Liver (tissue), 10 donors: ENCODE data around the gene MDC1. TPM values are rescaled to one million over a fixed set of nuclear protein-coding genes. Genes with fewer than 3 reads are reported as not detected.
A peak's percentile ranks its signal among the peaks of the same experiment; 100 is the strongest.

Experiments used
- DNase-seq: peaks from one replicate; pipeline ENCODE4 v3.0.0-alpha.2; 2017; ENCODE audit warnings: low spot score
- H3K27ac ChIP-seq, 2 donors: one replicate each; pipeline ENCODE4 v1.7.0; 2013; ENCODE audit warnings: inconsistent platforms in 2 of 2, low read length in 2 of 2, control low read depth in 1 of 2, low read depth in 1 of 2, mild to moderate bottlenecking in 1 of 2
- H3K27me3 ChIP-seq, 4 donors: one replicate each; pipeline versions ENCODE4 v1.6.1 to v1.7.0; 2013; ENCODE audit warnings: low read length in 3 of 4, inconsistent platforms in 1 of 4, mild to moderate bottlenecking in 1 of 4, moderate library complexity in 1 of 4; ENCODE audit not compliant: control insufficient read depth in 4 of 4, insufficient read depth in 4 of 4
- H3K36me3 ChIP-seq, 4 donors: one replicate each; pipeline versions ENCODE4 v1.6.1 to v1.7.0; 2013; ENCODE audit warnings: low read length in 3 of 4, mild to moderate bottlenecking in 3 of 4, low read depth in 1 of 4, moderate library complexity in 1 of 4; ENCODE audit not compliant: control insufficient read depth in 4 of 4, insufficient read depth in 3 of 4
- H3K4me1 ChIP-seq, 4 donors: one replicate each; pipeline versions ENCODE4 v1.6.1 to v1.7.0; 2013; ENCODE audit warnings: low read length in 3 of 4, mild to moderate bottlenecking in 3 of 4, moderate library complexity in 1 of 4; ENCODE audit not compliant: control insufficient read depth in 4 of 4, insufficient read depth in 4 of 4
- H3K4me3 ChIP-seq, 3 donors: one replicate each; pipeline versions ENCODE4 v1.6.1 to v1.7.0; 2013; ENCODE audit warnings: low read length in 3 of 3, control low read depth in 1 of 3, low read depth in 1 of 3, mild to moderate bottlenecking in 1 of 3
- H3K9ac ChIP-seq, 2 donors: one replicate each; pipeline ENCODE4 v1.7.0; 2013; ENCODE audit warnings: low read length in 2 of 2, mild to moderate bottlenecking in 2 of 2, moderate library complexity in 2 of 2, control low read depth in 1 of 2, low read depth in 1 of 2
- H3K9me3 ChIP-seq, 4 donors: one replicate each; pipeline versions ENCODE4 v1.6.1 to v1.7.0; 2013; ENCODE audit warnings: low read length in 3 of 4; ENCODE audit not compliant: control insufficient read depth in 4 of 4
- ATF3 ChIP-seq: IDR thresholded peaks from 2 replicates; pipeline ENCODE4 v1.6.1; 2016; ENCODE audit warnings: antibody characterized with exemption
- CTCF ChIP-seq: fragments of 150-350 bp; IDR thresholded peaks from 2 replicates; pipeline ENCODE4 v1.5.1; 2017; ENCODE audit warnings: improper control_type of control experiment, low read depth, low read length; ENCODE audit not compliant: missing input control
- EGR1 ChIP-seq, 2 donors: IDR thresholded peaks; 2 replicates each; pipeline ENCODE4 v1.6.1; 2016 to 2018; ENCODE audit warnings: antibody characterized with exemption in 2 of 2, low read depth in 2 of 2
- FOXA2 ChIP-seq: IDR thresholded peaks from 2 replicates; pipeline ENCODE4 v1.6.1; 2016; ENCODE audit warnings: antibody characterized with exemption
- GABPA ChIP-seq, 2 donors: IDR thresholded peaks in 1 of 2; conservative IDR thresholded peaks in 1 of 2; 2 replicates each; pipeline ENCODE4 v1.6.1; 2016; ENCODE audit warnings: antibody characterized with exemption in 2 of 2, mild to moderate bottlenecking in 1 of 2, moderate library complexity in 1 of 2
- HNF4A ChIP-seq, 2 donors: conservative IDR thresholded peaks; 2 replicates each; pipeline ENCODE4 v1.6.1; 2016; ENCODE audit warnings: antibody characterized with exemption in 2 of 2, mild to moderate bottlenecking in 2 of 2
- HNF4G ChIP-seq: IDR thresholded peaks from 2 replicates; pipeline ENCODE4 v1.6.1; 2016; ENCODE audit warnings: antibody characterized with exemption
- JUND ChIP-seq, 2 donors: IDR thresholded peaks; 2 replicates each; pipeline ENCODE4 v1.6.1; 2016; ENCODE audit warnings: antibody characterized with exemption in 2 of 2
- MAX ChIP-seq: IDR thresholded peaks from 2 replicates; pipeline ENCODE4 v1.6.1; 2016; ENCODE audit warnings: antibody characterized with exemption
- NR2F2 ChIP-seq: IDR thresholded peaks from 2 replicates; pipeline ENCODE4 v1.6.1; 2016; ENCODE audit warnings: antibody characterized with exemption
- RAD21 ChIP-seq, 2 donors: IDR thresholded peaks; 2 replicates each; pipeline ENCODE4 v1.6.1; 2016; ENCODE audit warnings: antibody characterized with exemption in 2 of 2, mild to moderate bottlenecking in 2 of 2
- RXRA ChIP-seq, 2 donors: IDR thresholded peaks; 2 replicates each; pipeline ENCODE4 v1.6.1; 2017 to 2018; ENCODE audit warnings: antibody characterized with exemption in 2 of 2, mild to moderate bottlenecking in 1 of 2
- SP1 ChIP-seq: IDR thresholded peaks from 2 replicates; pipeline ENCODE4 v1.6.1; 2018; ENCODE audit warnings: antibody characterized with exemption, mild to moderate bottlenecking
- YY1 ChIP-seq: IDR thresholded peaks from 2 replicates; pipeline ENCODE4 v1.6.1; 2016; ENCODE audit warnings: antibody characterized with exemption, mild to moderate bottlenecking
- WGBS: extraction: QIAGEN DNeasy Blood & Tissue Kit; methylation state at CpG from one replicate; pipeline ENCODE4 v1.1.7; 2013; 5-methylcytosine and 5-hydroxymethylcytosine counted together
- polyA plus RNA-seq, 2 donors: library from polyadenylated mRNA; stranded (reverse) in 1 of 2; unstranded in 1 of 2; fragments of 200-250 nt in 1 of 2; fragments of >200 nt in 1 of 2; fragmentation: Nextera tagmentation in 1 of 2; extraction: Ambion mirVana in 1 of 2; gene quantifications; one replicate each; pipeline versions ENCODE4 v1.2.1 to v1.2.3, GENCODE V29; 2013 to 2015
- small RNA-seq: library from RNA; depleted of rRNA; stranded (forward); fragments of <200 nt; gene quantifications from one replicate; pipeline ENCODE3, GENCODE V24; 2014
- total RNA-seq, 2 donors: library from RNA; depleted of rRNA; stranded (reverse); fragments of >200 nt; gene quantifications; one replicate each; pipeline ENCODE4 v1.2.3, GENCODE V29; 2014
- donor health status: healthy.
- donor health status: healthy.
- donor health status: healthy.
- donor health status: healthy.
- donor health status: healthy.

Gene MDC1
- total and polyA plus RNA-seq, 4 donors = 5.9 to 15.5 (median 8.4) TPM

- H3K36me3 ChIP-seq = peaks cover 16 to 76% (median 60%) of the 10 kb centered on the region in 4 donors
- no peak overlapping the region for H3K9ac ChIP-seq
- no peaks in the 10 kb centered on the region for H3K9me3 ChIP-seq
- H3K27ac ChIP-seq = no peak overlapping the region
- DNase-seq = no peak
- H3K4me3 ChIP-seq = no peak overlapping the region
- 96% methylated on average over 3 of the region's 3 CpGs for WGBS
- peaks cover 0 to 8% (median 3%) of the 10 kb centered on the region in 4 donors for H3K4me1 ChIP-seq
- no peaks in the 10 kb centered on the region for H3K27me3 ChIP-seq
- TF ChIP-seq GABPA (IDR thresholded peaks at IDR 0.05 in 1 of 2, conservative IDR thresholded peaks at IDR 0.05 in 1 of 2) (no peak), RAD21 (IDR thresholded peaks at IDR 0.05) (no peak), FOXA2 (no peak), SP1 (no peak), RXRA (IDR thresholded peaks at IDR 0.05) (no peak), NR2F2 (no peak), ATF3 (no peak), JUND (IDR thresholded peaks at IDR 0.05) (no peak), HNF4G (no peak), CTCF (no peak)
Measured at GRCh38 chr6:30655743-30656094, 61.4 kb downstream of the MDC1 start.

GRCh38 chr6:30654798-30655742, 62.0 kb downstream of the MDC1 start:
- Histone ChIP-seq H3K27ac (no peak overlapping the region), H3K36me3 (peaks cover 16 to 74% (median 56%) of the 10 kb centered on the region in 4 donors), H3K9me3 (no peaks in the 10 kb centered on the region), H3K4me3 (no peak overlapping the region), H3K27me3 (no peaks in the 10 kb centered on the region), H3K9ac (no peak overlapping the region), H3K4me1 (peaks cover 0 to 8% (median 3%) of the 10 kb centered on the region in 4 donors)
- DNase-seq = no peak
- TF ChIP-seq HNF4A (conservative IDR thresholded peaks at IDR 0.05) = peak; percentile 19 to 29
- TF ChIP-seq RAD21 (IDR thresholded peaks at IDR 0.05) = no peak
- no peak for TF ChIP-seq EGR1 (IDR thresholded peaks at IDR 0.05; ENCODE audit: low read depth in 2 of 2)
- no peak for TF ChIP-seq YY1
- TF ChIP-seq MAX = no peak
- 72% methylated on average over 19 of the region's 19 CpGs for WGBS

GRCh38 chr6:30651143-30651542, 65.9 kb downstream of the MDC1 start:
- Histone ChIP-seq H3K36me3 (peaks cover 4 to 46% (median 37%) of the 10 kb centered on the region in 4 donors), H3K4me3 (no peak overlapping the region), H3K9me3 (no peaks in the 10 kb centered on the region), H3K27ac (no peak overlapping the region), H3K27me3 (no peaks in the 10 kb centered on the region), H3K4me1 (peaks cover 2 to 22% (median 15%) of the 10 kb centered on the region in 4 donors), H3K9ac (no peak overlapping the region)
- no peak for TF ChIP-seq HNF4A (conservative IDR thresholded peaks at IDR 0.05)
- no peak for TF ChIP-seq JUND (IDR thresholded peaks at IDR 0.05)
- no peak for TF ChIP-seq RAD21 (IDR thresholded peaks at IDR 0.05)
- no peak for TF ChIP-seq RXRA (IDR thresholded peaks at IDR 0.05)
- no peak for TF ChIP-seq MAX
- WGBS = 94% methylated on average over 12 of the region's 12 CpGs
- DNase-seq = no peak

Small RNAs within 50 kb of the gene (small RNA-seq; reads per million reads assigned to genes)
- not detected for gene RF00019
- not detected for gene RN7SL353P

Other genes starting within 250 kb of the MDC1 start
- 100 to 1,000 TPM; 133 to 236 TPM for gene HLA-E, start 227.8 kb downstream of the MDC1 start, total RNA-seq
- gene HLA-E, start 227.8 kb downstream of the MDC1 start, polyA plus RNA-seq = 100 to 1,000 TPM; 177 to 258 TPM
- gene GNL1, start 160.8 kb downstream of the MDC1 start, total RNA-seq = 10 to 100 TPM; 12.3 to 14.0 TPM
- 10 to 100 TPM; 10.1 to 18.2 TPM for gene GNL1, start 160.8 kb downstream of the MDC1 start, polyA plus RNA-seq
- gene PRR3, start 160.0 kb downstream of the MDC1 start, total RNA-seq = 1 to 10 TPM; 2.1 to 2.3 TPM
- 1 to 10 TPM; 2.5 to 3.2 TPM for gene PRR3, start 160.0 kb downstream of the MDC1 start, polyA plus RNA-seq
- 10 to 100 TPM; 20.4 to 33.9 TPM for gene ABCF1, start 145.8 kb downstream of the MDC1 start, total RNA-seq
- gene ABCF1, start 145.8 kb downstream of the MDC1 start, polyA plus RNA-seq = 10 to 100 TPM; 25.0 to 27.2 TPM
- gene PPP1R10, start 100.0 kb downstream of the MDC1 start, total RNA-seq = 10 to 100 TPM; 11.1 to 21.1 TPM
- 10 to 100 TPM; 14.1 to 14.2 TPM for gene PPP1R10, start 100.0 kb downstream of the MDC1 start, polyA plus RNA-seq
- 10 to 100 TPM; 50.5 to 58.6 TPM for gene MRPS18B, start 99.4 kb downstream of the MDC1 start, total RNA-seq
- gene MRPS18B, start 99.4 kb downstream of the MDC1 start, polyA plus RNA-seq = 10 to 100 TPM; 80.2 to 81.9 TPM
- gene ATAT1, start 90.4 kb downstream of the MDC1 start, total RNA-seq = 1 to 10 TPM; 2.1 to 3.3 TPM
- 1 to 10 TPM; 2.6 to 5.4 TPM for gene ATAT1, start 90.4 kb downstream of the MDC1 start, polyA plus RNA-seq
- gene C6orf136, start 70.1 kb downstream of the MDC1 start, total RNA-seq = 1 to 10 TPM; 2.0 to 8.9 TPM
- gene C6orf136, start 70.1 kb downstream of the MDC1 start, polyA plus RNA-seq = 10 to 100 TPM; 10.8 to 12.0 TPM
- 10 to 100 TPM; 20.6 to 23.9 TPM for gene DHX16, start 44.3 kb downstream of the MDC1 start, total RNA-seq
- 10 to 100 TPM; 10.1 to 14.2 TPM for gene DHX16, start 44.3 kb downstream of the MDC1 start, polyA plus RNA-seq
- gene PPP1R18, start 30.6 kb downstream of the MDC1 start, total RNA-seq = 10 to 100 TPM; 11.4 to 11.5 TPM
- gene PPP1R18, start 30.6 kb downstream of the MDC1 start, polyA plus RNA-seq = 10 to 100 TPM in 1 of 2 donors, 1 to 10 TPM in 1; 7.4 to 17.4 TPM
- gene NRM, start 26.3 kb downstream of the MDC1 start, total RNA-seq = 1 to 10 TPM in 1 of 2 donors, under 1 TPM in 1; 0.59 to 2.3 TPM
- 1 to 10 TPM; 2.4 to 3.3 TPM for gene NRM, start 26.3 kb downstream of the MDC1 start, polyA plus RNA-seq
- 100 to 1,000 TPM; 197 to 533 TPM for gene TUBB, start 3.1 kb upstream of the MDC1 start, total RNA-seq
- gene TUBB, start 3.1 kb upstream of the MDC1 start, polyA plus RNA-seq = 100 to 1,000 TPM; 115 to 224 TPM
- 10 to 100 TPM; 38.6 to 60.5 TPM for gene FLOT1, start 25.4 kb upstream of the MDC1 start, total RNA-seq
- gene FLOT1, start 25.4 kb upstream of the MDC1 start, polyA plus RNA-seq = 10 to 100 TPM; 58.4 to 99.8 TPM
- gene IER3, start 27.3 kb upstream of the MDC1 start, total RNA-seq = 1 to 10 TPM; 1.3 to 6.5 TPM
- 1 to 10 TPM; 6.9 to 8.1 TPM for gene IER3, start 27.3 kb upstream of the MDC1 start, polyA plus RNA-seq
- gene DDR1, start 167.2 kb upstream of the MDC1 start, total RNA-seq = 1 to 10 TPM; 4.0 to 5.3 TPM
- gene DDR1, start 167.2 kb upstream of the MDC1 start, polyA plus RNA-seq = 1 to 10 TPM; 1.2 to 4.8 TPM
- 10 to 100 TPM; 11.0 to 13.6 TPM for gene GTF2H4, start 190.9 kb upstream of the MDC1 start, total RNA-seq
- 10 to 100 TPM in 1 of 2 donors, 1 to 10 TPM in 1; 6.2 to 15.8 TPM for gene GTF2H4, start 190.9 kb upstream of the MDC1 start, polyA plus RNA-seq
- gene VARS2, start 197.0 kb upstream of the MDC1 start, total RNA-seq = 10 to 100 TPM; 10.2 to 23.3 TPM
- gene VARS2, start 197.0 kb upstream of the MDC1 start, polyA plus RNA-seq = 10 to 100 TPM in 1 of 2 donors, 1 to 10 TPM in 1; 9.4 to 22.4 TPM
- not detected for gene SFTA2, start 214.9 kb upstream of the MDC1 start, total RNA-seq
- gene SFTA2, start 214.9 kb upstream of the MDC1 start, polyA plus RNA-seq = under 1 TPM in 1 of 2 donors, not detected in 1; 0.60 TPM
- under 1 TPM in 1 of 2 donors, not detected in 1; under 0.01 TPM for gene MUCL3, start 223.7 kb upstream of the MDC1 start, total RNA-seq
- gene MUCL3, start 223.7 kb upstream of the MDC1 start, polyA plus RNA-seq = not detected